Left forelimb (tissue), 1 donor: ENCODE data around the gene TMEM207.

Experiments used
- DNase-seq: peaks from one replicate; pipeline ENCODE4 v3.0.0-alpha.2; 2018; ENCODE audit warnings: low spot score

The TMEM207 gene

DNA sequence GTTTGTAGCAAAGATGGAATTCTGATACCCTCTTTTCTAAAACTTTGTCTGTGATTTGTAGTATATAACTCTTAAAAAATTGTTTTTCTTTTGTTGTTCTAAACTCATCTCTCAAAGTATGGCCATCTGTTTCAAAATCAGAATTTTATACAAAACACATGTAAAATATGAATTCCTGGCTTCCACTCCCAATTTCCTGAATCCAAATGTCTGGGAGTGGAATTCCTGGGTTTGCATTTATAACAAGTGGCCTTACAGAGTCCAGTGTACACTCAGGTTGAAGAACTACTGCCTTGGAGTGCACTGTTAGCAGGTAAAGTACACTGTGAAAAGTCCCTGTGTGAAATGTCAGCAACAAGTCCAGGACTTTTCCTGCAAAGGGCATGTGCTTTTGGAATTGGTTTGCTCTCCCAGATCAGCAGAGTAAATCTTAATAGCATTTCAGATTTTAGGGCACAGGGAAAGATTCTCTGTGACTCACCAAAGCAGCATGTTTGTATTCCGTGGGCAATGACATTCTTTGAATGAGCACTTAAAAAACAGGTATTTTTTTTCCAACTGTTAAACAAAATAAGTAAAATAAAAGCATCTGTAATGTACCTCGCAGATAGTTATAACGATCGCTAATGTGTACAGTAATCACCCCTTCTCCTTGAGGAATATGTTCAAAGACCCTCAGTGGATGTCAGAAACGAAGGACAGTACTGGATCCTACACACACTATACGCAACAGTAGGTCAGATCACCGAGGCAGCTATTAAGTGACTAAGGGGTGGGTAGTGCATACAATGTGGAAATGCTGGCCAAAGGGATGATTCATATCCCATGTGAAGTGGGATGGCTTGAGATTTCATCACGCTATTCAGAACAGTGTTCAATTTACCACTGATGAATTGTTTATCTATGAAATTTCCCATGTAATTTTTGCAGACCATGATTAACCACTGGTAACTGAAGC lies 63.7 kb downstream of the TMEM207 start:
- no peak for DNase-seq

DNA sequence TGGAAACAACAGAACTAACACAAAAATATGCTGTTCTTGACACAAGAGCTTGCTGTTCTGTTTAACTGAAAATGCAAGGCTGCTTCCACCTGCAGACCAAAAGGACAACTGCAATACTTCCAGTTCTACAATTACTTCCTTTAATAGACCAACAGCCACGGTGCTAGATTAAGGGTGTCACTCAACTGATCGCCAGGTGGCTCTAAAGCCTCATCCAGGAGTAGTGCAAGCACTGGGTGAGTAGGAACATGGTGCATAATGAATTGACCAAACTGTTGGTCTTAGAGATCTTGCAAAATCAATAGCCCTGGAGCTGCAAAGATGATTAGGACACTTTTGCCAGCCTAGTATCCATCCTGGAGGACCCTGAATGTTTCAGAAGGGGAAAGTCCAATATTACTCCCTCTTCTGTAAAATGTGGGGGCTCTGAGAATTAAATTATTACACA lies 65.4 kb downstream of the TMEM207 start:
- no peak for DNase-seq

DNA sequence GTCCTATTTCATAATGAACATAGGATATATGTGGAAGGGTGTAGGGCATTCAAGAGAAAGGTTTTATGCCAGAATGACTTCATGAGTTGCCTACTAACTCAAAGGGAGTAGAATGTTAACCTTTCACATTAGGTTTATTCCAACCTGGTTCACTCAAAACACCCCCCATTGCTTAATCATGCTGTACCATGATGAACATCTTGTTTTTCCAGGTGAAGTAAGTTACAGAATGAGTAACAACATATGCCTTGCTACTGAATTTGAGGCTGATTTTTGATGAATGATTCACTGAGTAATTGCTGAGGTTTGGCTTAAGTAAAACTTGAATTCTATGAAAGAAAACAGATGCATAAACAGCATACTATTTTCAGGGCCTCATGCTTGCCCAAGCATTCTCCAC lies 67.6 kb downstream of the TMEM207 start:
- DNase-seq, result no peak

DNA sequence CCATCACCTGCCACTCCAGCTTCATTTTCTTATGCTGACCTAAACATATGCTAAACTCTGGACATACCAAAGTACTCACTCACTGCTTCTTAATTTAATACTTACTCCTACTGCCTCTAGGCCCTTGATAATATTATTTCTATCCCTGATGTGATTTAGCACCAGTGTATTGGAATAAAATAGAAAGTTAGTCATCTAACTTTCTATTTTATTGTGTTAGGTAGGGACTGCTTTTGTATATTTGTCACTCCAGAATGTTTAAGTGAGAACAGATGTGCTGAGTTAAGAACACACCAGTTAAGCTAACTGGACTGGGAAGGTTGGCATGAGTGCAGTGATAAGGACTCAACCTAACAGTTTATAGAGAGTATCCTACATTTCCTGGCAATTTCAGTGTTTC lies 68.3 kb downstream of the TMEM207 start:
- no peak for DNase-seq

DNA sequence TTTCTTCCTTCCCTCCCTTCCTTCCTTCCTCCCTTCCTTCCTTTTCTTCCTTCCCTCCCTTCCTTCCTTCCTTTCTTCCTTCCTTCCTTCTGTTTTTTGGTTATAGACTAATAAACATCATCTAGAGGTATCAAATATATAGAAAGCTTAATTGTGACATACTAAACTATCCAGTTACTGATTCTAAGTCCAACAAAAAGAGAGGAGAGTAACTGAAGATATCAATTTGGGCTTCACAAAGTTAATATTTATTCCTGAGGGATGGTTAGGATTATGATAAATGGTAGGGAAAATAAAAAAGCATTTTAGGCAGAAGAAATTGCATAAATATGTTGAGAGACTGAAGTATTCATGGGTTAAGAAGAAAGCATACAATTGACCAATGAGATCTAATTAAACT lies 69.5 kb downstream of the TMEM207 start:
- no peak for DNase-seq
